PC-9 (cell line): ENCODE results near the gene GYS1. TPM values are rescaled to one million over a fixed set of nuclear protein-coding genes. Genes with fewer than 3 reads are reported as not detected.

Source experiments
- BruUV-seq: library from RNA; stranded (reverse); fragments of 400-500 nt; replicated peaks from 2 replicates; lab custom pipeline; 2021; lab: Mats Ljungman, UMichigan
- CTCF ChIA-PET: fragments of 300-600 bp; sonication (Branson Sonifier 250); formaldehyde crosslinking; loops from one replicate; lab custom pipeline; 2022; ENCODE audit warnings: antibody characterized with exemption; lab: Charles Lee
- POLR2A ChIA-PET: fragments of 300-600 bp; sonication (Branson Sonifier 250); formaldehyde crosslinking; loops from one replicate; lab custom pipeline; 2022; ENCODE audit warnings: antibody characterized with exemption; ENCODE audit not compliant: unreplicated experiment; lab: Charles Lee
- DNase-seq, 2 experiments: peaks; one replicate each; pipeline versions ENCODE4 v3.0.0 to v3.0.0-alpha.2; 2015 to 2022; ENCODE audit warnings: mixed read lengths in 1 of 2
- H2AFZ ChIP-seq: fragments of 200-600 bp; sonication (generic); 2 replicates; pipeline ENCODE4 v1.8.1; 2017; ENCODE audit warnings: antibody characterized with exemption
- H3F3A ChIP-seq: fragments of 200-600 bp; sonication (generic); 2 replicates; pipeline ENCODE4 v1.8.1; 2017; ENCODE audit warnings: antibody characterized with exemption, mild to moderate bottlenecking, low read depth; ENCODE audit not compliant: insufficient read depth
- H3K27ac ChIP-seq: fragments of 200-600 bp; sonication (generic); 2 replicates; pipeline ENCODE4 v1.6.1; 2016; ENCODE audit warnings: mixed run types
- H3K27me3 ChIP-seq: fragments of 200-600 bp; sonication (generic); 2 replicates; pipeline ENCODE4 v1.6.1; 2016; ENCODE audit warnings: low read depth, mixed run types; ENCODE audit not compliant: insufficient read depth
- H3K36me3 ChIP-seq: fragments of 200-600 bp; sonication (generic); 2 replicates; pipeline ENCODE4 v1.6.1; 2016; ENCODE audit warnings: low read depth, mixed run types
- H3K4me1 ChIP-seq: fragments of 200-600 bp; sonication (generic); replicated peaks from 2 replicates; pipeline ENCODE4 v1.6.1; 2016; ENCODE audit warnings: mixed run types; ENCODE audit not compliant: insufficient read depth
- H3K4me2 ChIP-seq: fragments of 200-600 bp; sonication (generic); 2 replicates; pipeline ENCODE4 v1.6.1; 2017; ENCODE audit warnings: mixed run types
- H3K4me3 ChIP-seq: fragments of 200-600 bp; sonication (generic); 2 replicates; pipeline ENCODE4 v1.6.1; 2016; ENCODE audit warnings: mixed run types
- H3K79me2 ChIP-seq: fragments of 200-600 bp; sonication (generic); 2 replicates; pipeline ENCODE4 v1.6.1; 2017; ENCODE audit warnings: low read depth, mixed run types
- H3K9me2 ChIP-seq: fragments of 200-600 bp; sonication (generic); 2 replicates; pipeline ENCODE4 v1.8.1; 2017; ENCODE audit warnings: mild to moderate bottlenecking; ENCODE audit not compliant: insufficient read depth
- H3K9me3 ChIP-seq: fragments of 200-600 bp; sonication (generic); 2 replicates; pipeline ENCODE4 v1.8.1; 2016; ENCODE audit warnings: low read depth; ENCODE audit not compliant: insufficient read depth
- H4K20me1 ChIP-seq: fragments of 200-600 bp; sonication (generic); 2 replicates; pipeline ENCODE4 v1.8.1; 2017; ENCODE audit not compliant: insufficient read depth
- EZH2 ChIP-seq: fragments of 200-600 bp; sonication (generic); IDR thresholded peaks from 2 replicates; pipeline ENCODE4 v1.8.0; 2017; ENCODE audit warnings: antibody characterized with exemption, low read depth
- intact Hi-C: fragments of 100-400 bp; cut with micrococcal nuclease; formaldehyde crosslinking; loops from one replicate; pipeline ENCODE4 v1.10.0; 2022; ENCODE audit not compliant: unreplicated experiment
- total RNA-seq: library from RNA; stranded (reverse); gene quantifications from 2 replicates; pipeline ENCODE4 v1.2.3, GENCODE V29; 2021
- TF ChIP-seq, protein P1 (sequence below): fragments of 200-600 bp; sonication (generic); conservative IDR thresholded peaks from 2 replicates; pipeline ENCODE4 v1.6.1; 2017; ENCODE audit warnings: mixed run types, antibody characterized with exemption, mild to moderate bottlenecking, moderate library complexity

The GYS1 gene
- total RNA-seq, 1 experiment from 2014 or later = 54.2 TPM

DNA sequence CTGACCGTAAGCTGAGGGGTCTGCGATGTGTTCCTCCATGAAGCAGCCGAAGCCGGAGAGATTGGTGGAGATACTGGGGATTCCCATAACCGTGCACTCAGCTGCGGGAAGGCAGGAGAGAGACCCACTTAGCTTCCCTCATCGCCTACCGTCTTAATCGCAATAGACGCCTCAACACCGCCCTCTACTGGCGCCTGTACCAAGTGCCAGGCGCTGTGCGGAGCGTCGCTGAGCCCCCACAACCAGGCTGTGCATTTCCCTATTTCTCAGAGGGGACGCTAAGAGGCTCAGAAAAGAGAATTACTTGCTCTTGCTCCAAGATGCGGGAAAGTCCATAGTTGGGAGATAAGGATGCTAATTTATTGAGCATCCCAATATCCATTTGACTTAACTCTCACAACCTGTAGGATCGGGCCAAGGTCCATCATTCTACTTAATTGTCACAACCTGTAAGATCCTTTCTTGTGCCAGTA lies 22.1 kb downstream of the GYS1 start:
- ChIA-PET CTCF (interaction anchor here (0.6 to 1.3 kb wide), 7 partner anchors 22 to 326 kb away, joined by 4 to 11 read pairs (median 5); partner anchors contain the start of genes GYS1 and RUVBL2), POLR2A (interaction anchor here (0.6 to 0.7 kb wide), 3 partner anchors 89 to 671 kb away, joined by 3 to 5 read pairs (median 4); partner anchors contain the start of gene SCAF1)
- Histone ChIP-seq H3K27ac (no peak overlapping the region), H3K36me3 (peaks cover 24% of the 10 kb centered on the region), H2AFZ (no peak overlapping the region), H3K9me2 (no peaks in the 10 kb centered on the region), H3K79me2 (peaks cover 19% of the 10 kb centered on the region), H3F3A (peaks cover 52% of the 10 kb centered on the region), H4K20me1 (peaks cover 16% of the 10 kb centered on the region), H3K4me3 (no peak overlapping the region), H3K4me2 (no peak overlapping the region), H3K27me3 (no peaks in the 10 kb centered on the region), H3K4me1 (peaks cover 12% of the 10 kb centered on the region), H3K9me3 (no peaks in the 10 kb centered on the region)
- intact Hi-C loops = loop anchor here (1.0 kb wide), 1 partner anchor 183 kb away; no protein-coding TSS in a partner anchor
- DNase-seq = peak; percentile 45 to 64
- no TSS peak for BruUV-seq
- no peak for TF ChIP-seq EZH2
- TF ChIP-seq, protein P1, sequence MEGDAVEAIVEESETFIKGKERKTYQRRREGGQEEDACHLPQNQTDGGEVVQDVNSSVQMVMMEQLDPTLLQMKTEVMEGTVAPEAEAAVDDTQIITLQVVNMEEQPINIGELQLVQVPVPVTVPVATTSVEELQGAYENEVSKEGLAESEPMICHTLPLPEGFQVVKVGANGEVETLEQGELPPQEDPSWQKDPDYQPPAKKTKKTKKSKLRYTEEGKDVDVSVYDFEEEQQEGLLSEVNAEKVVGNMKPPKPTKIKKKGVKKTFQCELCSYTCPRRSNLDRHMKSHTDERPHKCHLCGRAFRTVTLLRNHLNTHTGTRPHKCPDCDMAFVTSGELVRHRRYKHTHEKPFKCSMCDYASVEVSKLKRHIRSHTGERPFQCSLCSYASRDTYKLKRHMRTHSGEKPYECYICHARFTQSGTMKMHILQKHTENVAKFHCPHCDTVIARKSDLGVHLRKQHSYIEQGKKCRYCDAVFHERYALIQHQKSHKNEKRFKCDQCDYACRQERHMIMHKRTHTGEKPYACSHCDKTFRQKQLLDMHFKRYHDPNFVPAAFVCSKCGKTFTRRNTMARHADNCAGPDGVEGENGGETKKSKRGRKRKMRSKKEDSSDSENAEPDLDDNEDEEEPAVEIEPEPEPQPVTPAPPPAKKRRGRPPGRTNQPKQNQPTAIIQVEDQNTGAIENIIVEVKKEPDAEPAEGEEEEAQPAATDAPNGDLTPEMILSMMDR = peak; percentile 97

DNA sequence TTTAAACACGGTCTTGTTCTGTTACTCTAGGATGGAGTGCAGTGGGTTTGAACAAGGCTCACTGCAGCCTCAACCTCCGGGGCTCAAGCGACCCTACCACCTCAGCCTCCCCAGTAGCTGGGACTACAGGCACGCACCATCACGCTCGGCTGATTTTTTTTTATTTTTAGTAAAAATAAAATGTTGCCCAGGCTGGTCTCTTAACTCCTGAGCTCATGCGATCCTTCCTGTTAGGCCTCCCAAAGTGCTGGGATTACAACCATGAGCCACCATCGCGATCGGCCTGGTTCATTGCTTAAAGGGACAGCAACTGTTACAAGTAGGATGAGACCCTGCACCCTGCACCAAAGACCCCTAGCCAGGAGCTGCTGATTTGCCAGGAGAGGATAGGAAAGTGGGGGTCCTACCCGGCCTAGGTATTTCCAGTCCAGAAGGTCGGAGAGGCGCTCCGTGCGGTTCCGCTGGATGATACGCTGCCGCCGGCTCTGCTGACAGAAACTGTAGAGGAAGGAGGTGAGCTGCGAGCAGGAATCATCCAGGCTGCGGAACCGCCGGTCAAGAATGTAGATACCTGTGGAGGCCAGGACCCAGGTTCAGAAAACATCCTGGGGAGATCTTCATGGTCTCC lies 22.9 kb downstream of the GYS1 start:
- Histone ChIP-seq H3K36me3 (peaks cover 25% of the 10 kb centered on the region), H3K27ac (no peak overlapping the region), H3K27me3 (no peaks in the 10 kb centered on the region), H3K4me3 (no peak overlapping the region), H3F3A (peaks cover 52% of the 10 kb centered on the region), H4K20me1 (peaks cover 22% of the 10 kb centered on the region), H2AFZ (no peak overlapping the region), H3K9me2 (no peaks in the 10 kb centered on the region), H3K9me3 (no peaks in the 10 kb centered on the region), H3K4me2 (no peak overlapping the region), H3K79me2 (peaks cover 26% of the 10 kb centered on the region), H3K4me1 (peaks cover 12% of the 10 kb centered on the region)
- CTCF ChIA-PET = interaction anchor here (0.6 to 1.3 kb wide), 7 partner anchors 22 to 325 kb away, joined by 4 to 11 read pairs (median 5); partner anchors contain the start of genes GYS1 and RUVBL2
- DNase-seq = no peak
- BruUV-seq = no TSS peak
- TF ChIP-seq, protein P1 = no peak
- TF ChIP-seq EZH2 = no peak
- POLR2A ChIA-PET = interaction anchor here (0.6 kb wide), 2 partner anchors 89 to 672 kb away, joined by 4 to 5 read pairs; partner anchors contain the start of gene SCAF1
- intact Hi-C loops = no loop called here

DNA sequence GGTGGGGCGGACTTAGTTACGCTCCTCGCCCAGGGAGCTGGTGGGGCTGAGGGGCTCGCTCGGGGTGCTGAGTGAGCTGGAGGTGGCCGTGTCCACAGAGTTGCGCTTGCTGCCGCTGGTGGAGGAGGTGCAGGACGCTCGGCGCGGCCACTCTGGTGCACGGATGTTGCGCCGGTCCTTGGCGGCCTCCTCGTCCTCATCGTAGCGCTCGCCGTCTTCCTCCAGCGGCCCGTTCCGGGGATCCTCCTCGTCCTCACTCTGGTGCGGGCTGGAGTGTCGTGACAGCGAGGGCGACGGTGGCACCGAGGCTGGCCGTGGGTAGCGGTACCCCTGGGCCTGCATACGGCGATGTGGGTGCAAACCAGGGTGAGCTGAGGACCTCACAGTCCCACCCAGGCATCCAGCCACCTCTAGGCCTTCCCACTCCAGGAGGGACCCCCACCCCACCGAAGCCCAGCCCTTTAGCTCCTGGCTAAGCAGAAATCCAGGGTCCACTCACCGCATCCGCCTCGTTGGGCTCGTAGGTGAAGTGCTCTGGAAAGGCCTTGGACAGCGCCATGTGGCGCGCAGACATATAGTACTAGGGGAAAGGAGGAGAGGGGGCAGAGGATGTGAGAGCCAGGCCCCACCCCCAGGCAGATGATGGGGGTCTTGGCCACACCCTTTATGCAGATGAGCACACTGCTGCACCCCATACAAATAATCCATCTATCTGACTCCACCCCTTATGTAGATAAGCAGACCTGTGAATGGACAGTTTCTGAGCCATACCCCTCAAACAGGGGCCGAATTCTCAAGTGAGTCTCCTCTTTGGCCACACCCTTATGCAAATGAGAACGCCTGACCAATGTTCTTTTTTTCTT lies 23.6 kb downstream of the GYS1 start:
- Histone ChIP-seq H3K4me1 (peaks cover 14% of the 10 kb centered on the region), H3F3A (peaks cover 54% of the 10 kb centered on the region), H2AFZ (no peak overlapping the region), H3K4me3 (no peak overlapping the region), H3K36me3 (peaks cover 25% of the 10 kb centered on the region), H3K4me2 (no peak overlapping the region), H4K20me1 (peaks cover 22% of the 10 kb centered on the region), H3K9me2 (no peaks in the 10 kb centered on the region), H3K9me3 (no peaks in the 10 kb centered on the region), H3K27ac (no peak overlapping the region), H3K79me2 (peaks cover 29% of the 10 kb centered on the region), H3K27me3 (no peaks in the 10 kb centered on the region)
- ChIA-PET POLR2A (no interaction called here), CTCF (interaction anchor here (1.3 kb wide), 1 partner anchor 23 kb away, joined by 11 read pairs; the partner anchor contains the start of genes GYS1 and RUVBL2)
- peak in 1 of 2 experiments; percentile 79 for DNase-seq
- no TSS peak for BruUV-seq
- intact Hi-C loops = loop anchor here (5.0 to 10.0 kb wide), 2 partner anchors 322 to 485 kb away; partner anchors contain the start of gene CA11
- no peak for TF ChIP-seq EZH2
- TF ChIP-seq, protein P1 = no peak
